HepG2 (cell line): ENCODE measurements around the gene MAPK6.

ENCODE experiments used
- ATF7-NPFF ChIP-seq: sonication (generic); formaldehyde crosslinking; IDR thresholded peaks from 2 replicates; pipeline ENCODE4 v1.8.1; 2023; ENCODE audit warnings: mild to moderate bottlenecking, low read depth, missing genetic modification reagents, moderate library complexity
- ELF1 ChIP-seq: sonication (generic); formaldehyde crosslinking; IDR thresholded peaks from 2 replicates; pipeline ENCODE4 v1.4.0; 2020; ENCODE audit warnings: missing genetic modification reagents
- HDAC6 ChIP-seq: fragments of 200-600 bp; sonication (generic); IDR thresholded peaks from 2 replicates; pipeline ENCODE4 v1.7.0; 2017; ENCODE audit warnings: mild to moderate bottlenecking, antibody characterized with exemption, low read length, low read depth
- HHEX ChIP-seq: IDR thresholded peaks from 2 replicates; pipeline ENCODE4 v1.6.1; 2016; ENCODE audit warnings: control low read depth
- JUN ChIP-seq: sonication (generic); formaldehyde crosslinking; IDR thresholded peaks from 2 replicates; pipeline ENCODE4 v1.4.0; 2020; ENCODE audit warnings: mild to moderate bottlenecking, missing genetic modification reagents
- POLR2AphosphoS5 ChIP-seq: IDR thresholded peaks from 2 replicates; pipeline ENCODE4 v1.6.1; 2012; ENCODE audit warnings: low read depth, low read length
- RBM39 ChIP-seq: fragments of 200-400 bp; formaldehyde crosslinking; IDR thresholded peaks from one replicate; pipeline ENCODE4 v1.6.1; 2018; ENCODE audit warnings: antibody characterized with exemption, mild to moderate bottlenecking, low read depth, low read length; ENCODE audit not compliant: poor library complexity, severe bottlenecking
- SAFB2 ChIP-seq: sonication (generic); formaldehyde crosslinking; IDR thresholded peaks from 2 replicates; pipeline ENCODE4 v1.5.1; 2020; ENCODE audit warnings: missing genetic modification reagents, low read depth, mild to moderate bottlenecking, borderline replicate concordance
- ZFAT ChIP-seq: sonication (generic); formaldehyde crosslinking; conservative IDR thresholded peaks from 2 replicates; pipeline ENCODE4 v1.8.1; 2023; ENCODE audit warnings: missing genetic modification reagents, inconsistent platforms
- ZNF674 ChIP-seq: sonication (generic); formaldehyde crosslinking; IDR thresholded peaks from 2 replicates; pipeline ENCODE4 v1.5.0; 2020; ENCODE audit warnings: low read depth, mild to moderate bottlenecking, missing genetic modification reagents
- TF ChIP-seq, protein P1 (sequence below): sonication (generic); formaldehyde crosslinking; IDR thresholded peaks from 2 replicates; pipeline ENCODE4 v1.4.0; 2020; ENCODE audit warnings: missing genetic modification reagents
- TF ChIP-seq, protein P2 (sequence below): sonication (generic); formaldehyde crosslinking; IDR thresholded peaks from 2 replicates; pipeline ENCODE4 v1.5.0; 2020; ENCODE audit warnings: mild to moderate bottlenecking, missing genetic modification reagents, moderate library complexity

DNA sequence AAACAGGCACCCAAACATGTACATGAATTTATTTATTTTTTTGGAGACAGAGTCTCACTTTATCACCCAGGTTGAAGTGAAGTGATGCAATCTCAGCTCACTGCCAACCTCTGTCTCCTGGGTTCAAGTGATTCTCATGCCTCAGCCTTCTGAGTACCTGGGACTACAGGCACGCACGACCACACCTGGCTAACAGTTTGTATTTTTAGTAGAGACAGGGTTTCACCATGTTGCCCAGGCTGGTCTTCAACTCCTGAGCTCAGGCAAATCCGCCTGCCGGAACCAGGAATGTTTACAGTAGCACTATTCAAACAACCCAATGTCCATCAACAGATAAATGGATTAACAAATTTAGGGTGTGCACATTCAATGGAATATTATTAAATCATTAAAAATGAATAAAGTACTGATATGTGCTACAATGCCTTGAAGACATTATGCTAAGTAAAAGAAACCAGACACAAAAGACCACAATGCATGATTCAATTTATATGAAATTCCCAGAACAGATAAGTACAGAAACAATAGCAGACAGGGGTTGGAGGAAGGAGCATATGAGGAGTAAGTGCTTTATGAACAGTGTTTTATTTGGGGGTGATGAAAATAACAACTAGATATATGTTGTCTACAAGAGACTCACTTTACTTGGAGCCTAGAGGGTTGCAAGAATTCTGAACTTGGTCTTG is 48.7 kb upstream of the MAPK6 start:
- TF ChIP-seq POLR2AphosphoS5 (no peak), SAFB2 (CRISPR knock-in tag) (no peak), HDAC6 (no peak), HHEX (CRISPR knock-in tag) (no peak), ATF7-NPFF (CRISPR knock-in tag) (no peak), ZFAT (no peak), JUN (CRISPR knock-in tag) (no peak), ELF1 (CRISPR knock-in tag) (no peak; the same call in 1 of the 2 replicates), RBM39 (no peak), ZNF674 (CRISPR knock-in tag) (no peak)
- TF ChIP-seq, protein P1, sequence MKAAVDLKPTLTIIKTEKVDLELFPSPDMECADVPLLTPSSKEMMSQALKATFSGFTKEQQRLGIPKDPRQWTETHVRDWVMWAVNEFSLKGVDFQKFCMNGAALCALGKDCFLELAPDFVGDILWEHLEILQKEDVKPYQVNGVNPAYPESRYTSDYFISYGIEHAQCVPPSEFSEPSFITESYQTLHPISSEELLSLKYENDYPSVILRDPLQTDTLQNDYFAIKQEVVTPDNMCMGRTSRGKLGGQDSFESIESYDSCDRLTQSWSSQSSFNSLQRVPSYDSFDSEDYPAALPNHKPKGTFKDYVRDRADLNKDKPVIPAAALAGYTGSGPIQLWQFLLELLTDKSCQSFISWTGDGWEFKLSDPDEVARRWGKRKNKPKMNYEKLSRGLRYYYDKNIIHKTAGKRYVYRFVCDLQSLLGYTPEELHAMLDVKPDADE: no peak
- TF ChIP-seq, protein P2, sequence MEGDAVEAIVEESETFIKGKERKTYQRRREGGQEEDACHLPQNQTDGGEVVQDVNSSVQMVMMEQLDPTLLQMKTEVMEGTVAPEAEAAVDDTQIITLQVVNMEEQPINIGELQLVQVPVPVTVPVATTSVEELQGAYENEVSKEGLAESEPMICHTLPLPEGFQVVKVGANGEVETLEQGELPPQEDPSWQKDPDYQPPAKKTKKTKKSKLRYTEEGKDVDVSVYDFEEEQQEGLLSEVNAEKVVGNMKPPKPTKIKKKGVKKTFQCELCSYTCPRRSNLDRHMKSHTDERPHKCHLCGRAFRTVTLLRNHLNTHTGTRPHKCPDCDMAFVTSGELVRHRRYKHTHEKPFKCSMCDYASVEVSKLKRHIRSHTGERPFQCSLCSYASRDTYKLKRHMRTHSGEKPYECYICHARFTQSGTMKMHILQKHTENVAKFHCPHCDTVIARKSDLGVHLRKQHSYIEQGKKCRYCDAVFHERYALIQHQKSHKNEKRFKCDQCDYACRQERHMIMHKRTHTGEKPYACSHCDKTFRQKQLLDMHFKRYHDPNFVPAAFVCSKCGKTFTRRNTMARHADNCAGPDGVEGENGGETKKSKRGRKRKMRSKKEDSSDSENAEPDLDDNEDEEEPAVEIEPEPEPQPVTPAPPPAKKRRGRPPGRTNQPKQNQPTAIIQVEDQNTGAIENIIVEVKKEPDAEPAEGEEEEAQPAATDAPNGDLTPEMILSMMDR (CRISPR knock-in tag): no peak
